ENCODE measurements around the gene GPC5.

The GPC5 gene

GRCh38 chr13:91904005-91904404, 505.6 kb downstream of the GPC5 start:
- DNase-seq: no peak

GRCh38 chr13:91904597-91904996, 506.2 kb downstream of the GPC5 start:
- no peak for DNase-seq

DNA sequence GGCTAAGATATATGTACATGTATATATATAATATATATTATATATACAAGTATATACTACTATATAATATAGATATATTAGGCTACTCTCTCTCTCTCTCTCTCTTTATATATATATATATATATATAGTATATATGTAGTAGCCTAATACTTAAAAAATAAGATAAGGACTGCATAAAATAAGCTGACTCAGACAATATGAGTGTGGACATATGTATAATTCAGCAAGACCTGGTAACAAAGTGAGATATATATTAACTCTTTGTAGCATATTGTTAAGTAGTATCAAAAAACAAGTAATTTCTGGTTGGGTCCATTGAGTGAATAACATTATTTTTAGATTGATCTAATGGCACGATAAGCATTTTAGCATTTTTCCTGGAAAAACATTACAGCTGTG, 509.0 kb downstream of the GPC5 start:
- no peak for DNase-seq

- DNase-seq: no peak
These were observed 511.2 kb downstream of the GPC5 start for GRCh38 chr13:91909617-91910016.

GRCh38 chr13:91922969-91923592, 524.7 kb downstream of the GPC5 start:
- no peak for DNase-seq

DNA sequence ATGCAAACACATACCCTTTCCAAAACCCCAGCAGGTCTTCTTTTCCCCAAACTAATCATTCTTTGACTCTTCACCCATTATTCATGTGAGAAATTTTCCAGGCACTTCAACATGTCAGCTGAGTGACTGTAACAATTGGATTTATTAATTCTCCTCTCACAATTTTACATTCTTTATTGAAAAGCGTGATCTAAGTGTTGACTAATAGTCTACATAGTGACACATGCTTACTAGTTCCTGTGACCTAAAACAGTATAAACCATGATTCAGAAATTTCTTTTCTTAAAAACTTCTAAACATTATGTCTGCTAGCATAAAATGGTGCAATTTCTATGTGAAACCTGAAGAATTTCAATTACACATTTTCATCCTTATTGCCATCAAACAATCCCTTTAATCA, 532.3 kb downstream of the GPC5 start:
- DNase-seq: no peak

- no peak for DNase-seq
These were observed 535.9 kb downstream of the GPC5 start for GRCh38 chr13:91934354-91934753.

DNA sequence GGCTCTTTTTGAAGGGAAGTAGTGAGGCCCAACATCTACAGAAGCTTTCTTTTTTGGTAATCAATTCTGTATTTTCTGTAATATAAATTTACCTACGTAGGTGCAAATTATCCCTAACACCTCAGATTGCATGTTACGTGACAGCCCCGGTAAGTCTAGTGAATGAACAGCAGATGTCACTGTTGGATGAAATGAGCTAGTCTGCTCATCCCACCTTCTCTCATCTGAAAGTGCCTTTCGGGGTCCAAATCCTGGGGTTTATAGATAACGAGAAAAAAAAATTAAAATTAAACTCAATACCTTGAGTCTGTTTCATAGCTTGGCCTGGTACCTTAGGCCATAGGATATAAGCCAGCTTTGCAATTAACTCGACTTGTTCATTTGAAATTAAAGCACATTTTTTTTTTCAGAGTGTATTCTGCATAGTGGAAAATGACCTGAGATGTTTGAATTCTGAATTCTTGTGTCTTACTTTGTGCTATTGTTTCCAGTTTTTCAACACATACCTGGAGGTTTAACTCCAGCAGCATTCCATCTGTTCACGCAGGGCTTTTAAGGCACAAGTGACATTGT, 548.2 kb downstream of the GPC5 start:
- DNase-seq: no peak

- no peak for DNase-seq
These were observed 550.3 kb downstream of the GPC5 start for GRCh38 chr13:91948736-91949135.

- no peak for DNase-seq
These were observed 552.4 kb downstream of the GPC5 start for GRCh38 chr13:91950803-91951202.

GRCh38 chr13:91955546-91956355, 557.3 kb downstream of the GPC5 start:
- no peak for DNase-seq

DNA sequence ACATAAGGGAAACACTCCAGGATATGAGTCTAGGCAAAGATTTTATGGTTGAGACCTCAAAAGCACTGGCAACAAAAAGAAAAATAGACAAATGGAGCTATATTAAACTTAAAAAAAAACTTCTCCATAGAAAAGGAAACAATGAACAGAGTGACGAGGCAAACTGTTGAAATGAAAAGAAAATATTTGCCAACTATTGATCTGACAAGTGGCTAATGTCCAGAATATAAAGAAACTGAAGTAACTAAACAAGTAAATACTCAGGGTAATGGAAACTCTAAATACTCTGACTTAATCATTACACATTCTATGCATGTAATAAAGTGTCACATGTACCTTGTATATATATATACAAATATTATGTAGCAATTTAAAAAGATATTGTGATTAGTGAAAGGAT, 562.5 kb downstream of the GPC5 start:
- DNase-seq: no peak

DNA sequence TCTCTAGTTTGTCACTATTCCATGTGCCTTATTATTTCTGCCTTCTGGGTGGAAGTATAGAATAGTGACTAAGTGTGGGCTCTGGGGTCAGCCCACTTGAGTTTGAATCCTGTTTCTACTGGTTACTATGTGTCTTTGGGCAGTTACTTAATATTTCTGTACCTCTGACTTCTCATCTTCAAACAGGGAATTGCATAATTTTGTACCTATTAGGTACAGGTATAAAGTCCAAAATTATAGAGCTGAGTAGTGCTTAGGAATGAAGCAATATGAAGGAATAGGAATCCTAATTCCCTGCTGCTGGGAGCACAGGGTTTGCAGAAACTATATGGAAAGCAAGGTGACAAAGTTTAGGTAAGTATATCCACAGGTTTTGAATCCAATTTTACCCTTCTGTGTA, 564.5 kb downstream of the GPC5 start:
- DNase-seq: no peak

GRCh38 chr13:91965511-91965910, 567.1 kb downstream of the GPC5 start:
- no peak for DNase-seq

DNA sequence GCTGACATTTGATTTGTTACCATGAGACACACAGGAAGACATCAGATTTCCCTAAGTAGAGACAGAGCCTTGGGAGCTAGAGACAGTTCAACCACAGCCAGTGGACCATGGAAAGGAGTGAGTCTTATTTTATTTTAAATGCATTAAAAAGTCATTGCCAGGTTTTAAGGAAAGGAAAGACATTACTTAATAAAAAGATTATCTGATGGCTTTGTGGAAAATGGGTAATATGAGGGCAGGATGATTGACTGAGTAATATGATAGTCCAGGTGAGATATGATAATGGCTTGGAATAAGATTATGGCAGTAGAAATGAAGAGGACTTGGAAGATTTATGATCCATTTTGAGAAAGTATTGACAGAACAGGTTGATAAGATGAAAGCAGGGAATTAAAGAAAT, 580.1 kb downstream of the GPC5 start:
- no peak for DNase-seq

- no peak for DNase-seq
These were observed 588.5 kb downstream of the GPC5 start for GRCh38 chr13:91986761-91987483.

DNA sequence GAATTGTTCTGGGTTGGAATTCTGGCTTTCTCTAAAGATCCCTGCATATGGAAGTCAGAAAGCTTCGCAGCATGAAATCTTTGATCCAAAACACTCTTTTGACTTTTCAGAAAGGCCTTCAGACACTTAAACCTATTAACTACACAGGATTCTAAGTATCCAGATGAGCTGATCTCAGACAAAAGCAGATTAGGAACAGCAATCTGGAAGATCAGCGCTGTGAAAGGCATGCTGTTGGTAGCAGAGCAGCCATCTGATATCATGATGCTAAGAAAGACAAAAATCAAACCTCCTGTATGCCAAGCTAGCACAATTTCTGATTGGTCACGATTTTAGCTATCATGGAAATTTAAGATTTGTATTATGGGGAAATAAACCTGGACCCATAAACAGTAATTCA, 589.9 kb downstream of the GPC5 start:
- DNase-seq: no peak

- no peak for DNase-seq
These were observed 614.4 kb downstream of the GPC5 start for GRCh38 chr13:92012787-92013186.

DNA sequence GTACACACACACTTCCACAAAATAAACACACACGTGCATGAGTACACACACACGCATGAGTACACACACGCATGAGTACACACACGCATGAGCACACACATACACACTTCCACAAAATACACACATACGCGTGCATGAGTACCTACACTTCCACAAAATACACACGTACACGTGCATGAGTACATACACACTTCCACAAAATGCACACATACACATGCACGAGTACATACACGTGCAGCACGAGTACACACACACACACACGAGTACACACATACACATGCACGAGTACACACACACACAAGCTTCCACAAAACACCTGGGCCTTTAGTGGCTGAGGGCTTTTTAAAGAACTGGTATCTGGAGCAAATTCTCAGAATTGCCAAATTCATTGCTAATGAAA, 619.3 kb downstream of the GPC5 start:
- no peak for DNase-seq

GRCh38 chr13:92028695-92029094, 630.3 kb downstream of the GPC5 start:
- DNase-seq: no peak

- no peak for DNase-seq
These were observed 631.2 kb downstream of the GPC5 start for GRCh38 chr13:92029641-92030040.

GRCh38 chr13:92038905-92039304, 640.5 kb downstream of the GPC5 start:
- DNase-seq: no peak

DNA sequence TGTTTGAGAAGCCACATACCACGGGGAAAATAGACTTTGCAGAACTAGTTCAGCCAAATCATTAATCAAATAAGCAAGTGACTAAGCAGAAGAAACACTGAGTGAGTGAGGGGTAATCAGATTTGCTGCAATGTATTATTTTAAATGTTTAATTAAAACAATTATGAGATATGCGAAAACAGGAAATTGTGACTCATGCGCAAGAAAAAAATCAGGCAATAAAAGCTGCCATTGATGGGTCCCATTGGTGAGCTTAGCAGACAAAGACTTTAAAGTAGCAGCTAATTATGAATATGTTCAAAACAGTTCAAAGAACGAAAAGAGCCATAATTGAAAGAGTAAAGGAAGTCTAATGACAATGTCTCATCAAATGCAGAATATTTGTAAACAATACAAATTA, 644.1 kb downstream of the GPC5 start:
- no peak for DNase-seq

DNA sequence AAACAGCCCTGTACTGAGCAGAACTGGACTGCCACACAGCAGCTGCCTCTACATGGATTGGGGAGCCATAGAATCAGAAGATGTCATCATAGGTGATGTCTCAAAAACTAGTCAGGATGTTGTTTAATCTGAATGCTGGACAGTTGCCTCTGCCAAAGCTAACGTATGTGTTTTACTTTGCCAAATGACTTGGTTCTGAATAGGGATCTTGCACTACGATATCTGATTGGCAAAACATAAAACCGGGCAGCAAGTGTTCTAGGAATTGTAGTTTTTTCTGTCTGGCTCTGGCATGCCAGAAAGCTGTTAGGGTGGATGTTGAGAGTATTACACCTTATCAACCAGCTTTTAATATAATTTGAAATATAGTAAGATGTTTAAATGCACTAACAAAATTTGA, 645.9 kb downstream of the GPC5 start:
- DNase-seq: no peak

Measured in stimulated activated CD4-positive, alpha-beta T cell treated with anti-CD3 and anti-CD28 coated beads, Interleukin-15, amount 100 ng/mL, for 24 hours (primary cell).